Measurements from ENCODE around the gene B3GLCT.
"Not testable (repeated sequence)": the region's sequence is repeated elsewhere in the genome, so short reads cannot be mapped to it uniquely, and the experiment has no call there.

The B3GLCT gene

GRCh38 chr13:31184981-31185645 lies 14.7 kb upstream of the B3GLCT start:
- no peak for DNase-seq

GRCh38 chr13:31191748-31192147 lies 8.0 kb upstream of the B3GLCT start:
- DNase-seq = no peak

GRCh38 chr13:31192306-31192705 lies 7.5 kb upstream of the B3GLCT start:
- DNase-seq = no peak

- no peak for DNase-seq
These were observed 4.2 kb upstream of the B3GLCT start for GRCh38 chr13:31195616-31196015.

DNA sequence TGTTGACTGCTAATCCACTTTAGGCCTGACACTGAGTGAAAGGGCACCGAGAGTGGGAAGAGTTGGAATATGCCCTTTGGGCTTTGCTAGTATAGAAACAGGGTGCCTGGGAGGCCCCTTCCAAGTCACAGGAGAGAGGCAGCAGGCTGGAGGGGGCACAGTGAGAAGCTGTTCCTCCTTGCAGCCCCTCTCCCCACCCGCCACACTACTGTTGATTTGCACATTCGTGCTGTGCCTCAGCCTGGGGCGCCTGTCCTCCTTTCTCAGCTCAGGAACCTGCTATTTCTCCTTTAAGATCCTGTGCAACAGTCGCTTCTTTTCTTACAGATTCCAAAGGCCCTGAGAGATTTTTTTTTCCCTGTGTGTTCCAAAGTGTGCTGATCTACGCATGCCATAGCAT lies 2.8 kb upstream of the B3GLCT start:
- no peak for DNase-seq

GRCh38 chr13:31198519-31198918 lies 1.3 kb upstream of the B3GLCT start:
- no peak for DNase-seq

- DNase-seq = no peak
These were observed 287 bp upstream of the B3GLCT start for GRCh38 chr13:31199527-31199848.

DNA sequence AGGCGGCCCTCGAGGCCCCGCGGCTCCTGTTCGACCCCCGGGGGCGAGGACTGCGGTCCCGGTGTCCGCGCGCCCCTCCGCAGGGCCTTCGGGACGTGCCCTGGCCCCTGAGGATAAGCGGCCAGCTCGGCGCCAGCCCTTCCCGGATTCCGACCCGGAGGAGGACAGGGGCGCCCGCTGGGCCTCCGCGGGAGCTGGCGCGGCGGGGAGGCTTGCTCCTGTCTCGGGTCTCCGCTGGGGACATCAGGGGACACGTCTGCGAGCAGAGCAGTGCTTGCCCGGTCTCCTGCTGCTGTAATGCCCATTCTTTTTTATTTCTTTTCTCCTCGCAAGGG lies 829 bp downstream of the B3GLCT start:
- no peak for DNase-seq

DNA sequence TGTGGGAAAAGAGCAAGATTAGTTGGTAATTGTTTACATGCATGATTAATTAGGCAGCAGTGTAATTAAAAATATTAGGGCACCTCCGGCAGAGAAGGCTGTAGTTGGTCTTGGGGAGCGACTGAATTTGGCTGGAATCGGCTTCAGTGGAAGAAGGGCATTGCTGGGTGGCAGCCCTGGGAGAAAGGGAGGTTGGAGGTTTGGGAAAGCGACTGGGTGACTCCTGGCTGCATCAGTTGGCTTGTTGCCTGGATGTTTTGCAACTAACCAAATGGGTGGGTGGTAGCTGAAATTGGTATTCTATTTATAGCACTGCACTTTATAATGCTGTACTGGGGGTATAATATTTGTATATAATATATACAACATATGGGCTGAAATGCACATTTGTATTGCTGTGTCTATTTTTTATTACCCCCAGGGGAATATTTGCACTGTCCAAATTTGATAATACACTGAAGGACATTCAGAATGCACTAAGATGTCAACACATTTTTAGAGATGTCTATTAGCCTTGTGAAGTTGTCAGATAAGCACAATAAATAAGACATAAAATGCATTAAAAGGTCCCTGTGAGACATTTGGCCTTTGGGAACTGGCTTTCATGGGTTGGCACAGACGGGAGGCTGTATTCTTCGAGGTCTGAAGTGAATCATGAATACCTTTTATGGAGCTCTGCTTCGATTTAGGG lies 1.7 kb downstream of the B3GLCT start:
- no peak for DNase-seq

DNA sequence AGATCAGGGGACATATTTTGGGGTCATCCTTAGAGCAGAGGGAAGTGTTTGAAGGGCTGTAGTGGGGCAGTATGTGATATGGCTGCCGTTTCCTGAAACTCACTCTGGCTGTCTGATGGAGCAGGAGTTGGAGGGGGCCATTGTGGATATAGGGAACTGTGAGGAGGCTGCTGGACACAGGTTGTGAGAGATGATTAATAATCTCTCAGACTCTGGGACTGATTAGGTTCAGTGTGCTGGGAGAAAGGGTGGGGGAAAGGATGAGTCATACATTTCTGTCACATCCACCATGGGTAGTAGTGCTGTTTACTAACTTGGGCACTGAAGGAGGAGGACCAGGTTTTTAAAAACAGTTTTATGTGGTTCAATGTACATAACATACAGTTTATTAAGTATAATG lies 4.8 kb downstream of the B3GLCT start:
- DNase-seq = no peak

DNA sequence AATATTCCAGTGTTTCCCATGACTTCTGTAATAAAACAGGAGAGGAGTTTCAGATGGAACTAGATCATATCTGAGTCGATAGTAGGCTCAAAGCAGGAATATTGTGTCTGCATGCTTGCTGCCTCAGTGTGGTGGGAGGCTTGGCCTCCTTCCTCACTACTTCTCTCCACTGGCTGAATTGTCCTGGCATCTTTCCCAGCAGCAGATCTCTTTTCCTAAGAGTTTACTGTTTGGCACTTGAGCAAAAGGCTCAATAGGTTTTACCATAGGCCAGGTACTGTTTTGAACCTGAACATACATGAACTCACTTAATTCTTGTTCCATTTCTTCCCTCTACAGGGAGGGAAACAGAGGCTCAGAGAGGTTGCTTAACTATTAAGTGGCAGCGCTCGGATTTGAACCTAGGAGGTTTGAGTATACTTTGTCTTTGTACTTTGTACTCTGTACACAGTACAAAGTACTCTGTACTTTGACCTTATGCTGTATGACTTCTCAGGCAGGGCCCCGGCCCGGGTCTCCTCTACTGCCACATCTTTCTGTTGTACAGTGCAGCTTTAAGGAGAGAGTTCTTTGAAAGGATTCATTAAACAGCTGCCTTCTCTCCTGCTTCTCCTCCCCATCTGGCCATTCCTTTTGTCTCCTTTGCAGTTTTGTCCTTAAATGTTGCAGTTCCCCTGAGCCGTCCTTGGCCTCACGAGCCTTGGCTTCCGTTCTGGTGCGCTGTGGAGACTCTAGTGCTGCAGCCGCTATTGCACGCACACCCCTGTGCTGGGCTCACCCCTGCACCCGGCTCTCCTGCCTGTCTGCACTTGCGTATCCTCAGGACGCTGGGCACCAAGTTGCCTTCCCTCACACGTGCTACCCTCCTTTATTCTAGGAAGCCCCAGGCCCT lies 8.1 kb downstream of the B3GLCT start:
- DNase-seq = no peak

GRCh38 chr13:31208559-31209122 lies 8.9 kb downstream of the B3GLCT start:
- DNase-seq = no peak

DNA sequence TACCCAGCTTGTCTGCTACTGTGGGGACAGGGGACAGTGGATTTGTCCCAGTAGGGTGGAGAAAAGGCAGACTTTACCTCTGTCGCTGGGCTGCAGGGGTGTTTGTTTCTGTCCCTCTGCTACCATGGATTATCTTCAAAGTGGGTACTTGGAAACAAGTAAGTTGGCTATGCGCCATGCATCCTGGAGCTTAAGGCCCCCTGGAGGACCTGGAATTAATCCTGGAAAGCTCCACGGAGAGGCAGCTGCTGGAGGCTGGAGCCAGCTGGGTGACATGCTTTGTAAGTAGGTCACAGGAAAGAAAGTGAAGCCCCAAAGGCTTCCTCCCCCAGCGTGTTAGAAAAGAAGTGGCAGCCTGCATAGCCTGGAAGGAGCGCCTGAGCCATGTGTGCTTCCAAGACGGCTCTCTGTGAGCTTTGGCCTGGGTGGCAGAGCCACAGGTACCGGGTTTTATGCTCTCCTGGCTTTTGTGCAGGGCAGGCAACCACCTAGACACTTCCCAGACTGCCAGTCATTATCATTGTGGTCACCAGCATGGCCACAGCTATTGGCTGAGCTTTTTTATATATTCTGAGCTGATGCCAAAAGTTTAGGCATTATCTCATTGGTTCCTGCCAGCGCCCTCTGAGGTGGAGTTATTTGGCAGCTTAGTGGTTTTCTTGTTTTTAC lies 9.5 kb downstream of the B3GLCT start:
- DNase-seq = no peak

DNA sequence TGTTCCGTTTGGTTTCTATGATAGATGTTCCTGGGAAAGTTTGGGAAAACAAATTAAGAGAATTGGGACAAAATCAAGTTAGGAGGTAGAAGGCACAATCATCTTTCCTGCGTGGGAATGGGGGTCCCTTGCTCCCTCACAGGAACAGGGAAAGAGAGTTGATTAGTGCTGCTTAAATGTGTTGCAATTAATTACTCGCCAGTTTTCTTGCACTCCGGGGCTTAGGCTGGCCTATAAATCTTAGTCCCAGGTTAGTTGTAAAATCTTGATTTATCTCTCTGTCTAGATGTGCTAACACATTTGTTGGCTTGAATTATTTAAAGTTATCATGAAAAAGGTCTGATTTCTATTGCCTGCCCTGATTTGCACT lies 10.1 kb downstream of the B3GLCT start:
- DNase-seq = no peak

DNA sequence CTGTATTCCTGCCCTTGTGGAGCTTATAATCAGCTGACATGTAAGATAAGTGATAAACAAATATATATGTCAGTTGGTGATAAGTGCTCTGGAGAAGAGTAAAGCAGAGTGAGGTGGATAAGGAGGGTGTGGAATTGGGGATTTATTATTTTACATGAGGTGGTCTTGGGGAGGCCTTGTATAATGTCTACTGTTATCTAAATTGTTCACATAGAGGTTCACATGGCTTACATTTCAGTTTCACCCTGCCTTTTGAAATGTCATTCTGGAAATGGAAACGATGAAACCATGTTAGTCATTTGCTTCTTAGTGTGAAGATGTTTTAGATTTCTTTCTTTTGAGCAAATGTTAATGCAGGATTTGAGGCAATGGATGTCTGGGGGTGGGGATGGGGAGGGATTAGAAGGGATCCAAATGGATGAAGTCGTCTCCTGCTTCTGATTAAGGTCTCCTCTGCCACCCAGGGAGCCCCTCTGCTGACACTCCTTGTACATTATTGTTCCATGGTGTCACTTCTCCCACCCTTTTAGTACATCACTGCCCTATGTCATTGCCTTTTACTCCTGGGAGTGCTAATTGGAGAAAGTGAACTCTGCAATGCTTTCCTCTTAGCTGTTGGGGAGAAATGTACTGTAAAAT lies 14.0 kb downstream of the B3GLCT start:
- no peak for DNase-seq

DNA sequence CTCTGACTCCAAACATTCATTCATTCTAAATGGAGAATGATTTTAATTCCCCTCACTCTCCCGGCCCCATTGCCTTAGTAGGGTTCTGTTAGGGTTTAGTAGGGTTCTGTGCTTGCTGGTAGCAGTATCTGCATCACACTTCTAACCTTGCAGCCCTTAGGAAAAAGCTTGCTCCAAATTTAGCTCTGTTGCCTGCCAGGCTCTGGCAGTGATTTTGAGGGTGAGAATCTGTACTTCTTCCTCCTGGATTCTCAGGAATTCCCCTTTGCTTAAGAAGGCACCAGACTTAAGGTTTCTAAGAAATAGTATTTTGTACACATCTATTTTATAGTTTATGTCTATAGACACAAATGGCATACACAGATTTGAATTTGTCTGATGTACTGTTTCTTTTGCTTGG lies 14.7 kb downstream of the B3GLCT start:
- DNase-seq = no peak

GRCh38 chr13:31216916-31217315 lies 17.1 kb downstream of the B3GLCT start:
- not testable (repeated sequence) for DNase-seq

GRCh38 chr13:31219909-31220598 lies 20.3 kb downstream of the B3GLCT start:
- DNase-seq = no peak

- no peak for DNase-seq
These were observed 21.3 kb downstream of the B3GLCT start for GRCh38 chr13:31221057-31221456.

DNA sequence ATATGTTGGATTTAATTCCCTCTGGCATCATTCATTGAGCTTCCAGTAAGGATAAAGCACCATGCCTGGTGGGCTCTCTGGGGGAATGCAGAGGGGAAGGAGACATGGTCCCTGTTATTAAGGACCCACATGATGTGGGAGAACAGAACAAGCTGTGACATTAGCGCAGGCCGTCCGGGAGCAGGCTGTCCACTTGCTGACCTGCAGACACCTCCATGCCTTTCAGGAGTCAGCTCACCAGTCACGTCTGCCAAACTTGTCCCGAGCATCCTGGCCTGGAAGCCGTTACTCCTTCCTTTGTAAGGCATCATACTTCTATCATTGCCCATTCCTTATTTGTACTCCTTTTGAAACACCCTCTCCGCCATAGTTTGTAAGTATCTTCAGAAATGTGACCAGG lies 23.4 kb downstream of the B3GLCT start:
- DNase-seq = no peak

DNA sequence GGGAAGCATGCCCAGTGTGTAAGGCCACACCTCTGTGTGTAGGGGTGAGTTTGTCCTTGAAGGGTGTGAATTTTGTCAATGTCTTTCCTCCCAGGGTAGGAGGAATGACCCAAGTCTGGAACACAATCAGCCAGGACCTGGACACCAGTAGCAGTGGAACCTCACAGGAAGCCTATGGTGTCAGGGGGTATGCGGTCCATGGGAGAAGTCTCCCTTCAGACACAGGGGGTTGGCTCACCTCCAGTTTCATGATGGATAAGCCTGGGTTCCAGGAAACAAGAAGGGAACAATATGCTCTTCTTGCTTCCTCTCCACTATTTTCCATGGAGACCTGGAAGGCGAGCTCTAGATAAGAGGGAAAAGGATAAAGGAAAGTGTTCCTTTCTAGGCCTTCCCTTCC lies 23.9 kb downstream of the B3GLCT start:
- DNase-seq = no peak

DNA sequence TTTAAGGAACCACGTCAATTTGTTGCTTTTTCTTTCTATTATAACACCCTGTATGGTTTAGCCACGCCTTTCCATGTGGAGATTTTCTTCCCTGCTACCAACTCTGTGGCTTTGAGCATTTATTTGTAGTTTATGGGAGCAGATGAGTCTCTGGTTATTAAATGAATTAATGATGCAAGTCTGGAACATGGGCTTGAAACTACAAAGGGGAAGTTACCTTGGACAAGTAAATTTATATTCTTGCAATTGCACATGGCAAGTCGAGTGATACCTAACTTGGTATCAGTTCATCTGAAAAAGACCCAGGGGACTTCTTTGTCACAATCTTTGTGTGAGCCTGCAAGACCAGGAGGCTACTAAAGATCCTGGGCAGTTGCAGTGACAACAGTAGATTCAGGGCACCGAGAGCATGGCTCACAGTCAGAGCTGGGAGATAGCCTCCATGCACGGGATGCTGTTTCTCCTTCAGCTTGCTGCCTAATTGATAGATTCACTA lies 24.4 kb downstream of the B3GLCT start:
- no peak for DNase-seq

Data from NCI-H748 treated with DMSO at 0.1 percent for 48 hours (cell line).